ENCODE data around the gene GBE1. TPM values are rescaled to one million over a fixed set of nuclear protein-coding genes. Genes with fewer than 3 reads are reported as not detected.

Gene GBE1
- total and polyA plus RNA-seq, 9 of the 15 experiments (the other 6 are each of a cell fraction or from before 2014, with no cell fraction given) = 7.9 to 25.6 (median 13.1) TPM

GRCh38 chr3:81743096-81744025 is 18.1 kb downstream of the GBE1 start (continued):
- TF ChIP-seq FOXK1 (CRISPR knock-in tag; IDR thresholded peaks at IDR 0.05; ENCODE audit: borderline replicate concordance) (no peak), MAFF (IDR thresholded peaks at IDR 0.05; ENCODE audit: low read length) (peak; percentile 85), HMGN3 (IDR thresholded peaks at IDR 0.05; ENCODE audit: borderline replicate concordance, extremely low read depth, insufficient read length, low read depth, low read length) (no peak), SETDB1 (IDR thresholded peaks at IDR 0.05; ENCODE audit: low read length) (no peak), CBFB (CRISPR knock-in tag; IDR thresholded peaks at IDR 0.05) (no peak), MECOM (CRISPR knock-in tag; IDR thresholded peaks at IDR 0.05) (no peak), E2F6 (IDR thresholded peaks at IDR 0.05; ENCODE audit: borderline replicate concordance in 1 of 2, extremely low read depth in 1 of 2, insufficient read depth in 1 of 2, insufficient read length in 1 of 2, low read depth in 1 of 2, low read length in 1 of 2, poor library complexity in 1 of 2, severe bottlenecking in 1 of 2) (no peak), ATF1 (CRISPR knock-in tag; IDR thresholded peaks at IDR 0.05) (no peak), ATF1 (tag; IDR thresholded peaks at IDR 0.05) (no peak), C11orf30 (IDR thresholded peaks at IDR 0.05; ENCODE audit: low read depth) (peak; percentile 95), ZNF12 (CRISPR knock-in tag; IDR thresholded peaks at IDR 0.05) (no peak), PTRF (tag; IDR thresholded peaks at IDR 0.05) (no peak), RBM22 (IDR thresholded peaks at IDR 0.05; ENCODE audit: low read depth, low read length, poor library complexity, severe bottlenecking) (no peak), SAP30 (IDR thresholded peaks at IDR 0.05; ENCODE audit: borderline replicate concordance, insufficient read depth, low read depth, low read length, poor library complexity, severe bottlenecking) (no peak), ZNF655 (CRISPR knock-in tag; IDR thresholded peaks at IDR 0.05) (no peak), TBP (optimal IDR thresholded peaks at IDR 0.05; ENCODE audit: low read depth, low read length) (no peak), BHLHE40 (IDR thresholded peaks at IDR 0.05; ENCODE audit: low read length) (peak; percentile 75), NFIX (CRISPR knock-in tag; IDR thresholded peaks at IDR 0.05; ENCODE audit: low read depth) (no peak), SMAD4 (CRISPR knock-in tag; conservative IDR thresholded peaks at IDR 0.05) (peak; percentile 29; the same call in 1 of the 2 replicates), FIP1L1 (IDR thresholded peaks at IDR 0.05; ENCODE audit: low read depth, low read length, poor library complexity, severe bottlenecking) (no peak), ARNT (IDR thresholded peaks at IDR 0.05) (peak in 1 of 2 experiments; percentile 97; a peak in 2 of 4 replicates), GABPA (tag; conservative IDR thresholded peaks at IDR 0.05; ENCODE audit: low read depth) (no peak), HEY1 (CRISPR knock-in tag; IDR thresholded peaks at IDR 0.05; ENCODE audit: borderline replicate concordance) (no peak), HMG20B (CRISPR knock-in tag; IDR thresholded peaks at IDR 0.05) (no peak), ETV1 (tag; conservative IDR thresholded peaks at IDR 0.05; ENCODE audit: low read depth) (no peak)
- TF ChIP-seq, protein P1, sequence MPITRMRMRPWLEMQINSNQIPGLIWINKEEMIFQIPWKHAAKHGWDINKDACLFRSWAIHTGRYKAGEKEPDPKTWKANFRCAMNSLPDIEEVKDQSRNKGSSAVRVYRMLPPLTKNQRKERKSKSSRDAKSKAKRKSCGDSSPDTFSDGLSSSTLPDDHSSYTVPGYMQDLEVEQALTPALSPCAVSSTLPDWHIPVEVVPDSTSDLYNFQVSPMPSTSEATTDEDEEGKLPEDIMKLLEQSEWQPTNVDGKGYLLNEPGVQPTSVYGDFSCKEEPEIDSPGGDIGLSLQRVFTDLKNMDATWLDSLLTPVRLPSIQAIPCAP (CRISPR knock-in tag; IDR thresholded peaks at IDR 0.05; ENCODE audit: borderline replicate concordance) = no peak
